Neuronal stem cell (in vitro differentiated cells): ENCODE measurements around the gene C14orf119.

Experiments
- DNase-seq: peaks from one replicate; pipeline ENCODE4 v3.0.0-alpha.2; 2013; ENCODE audit warnings: low spot score
- H2AFZ ChIP-seq: one replicate; pipeline ENCODE4 v1.6.1; 2013; ENCODE audit warnings: mild to moderate bottlenecking, low read length, inconsistent platforms
- H2AK5ac ChIP-seq: 2 replicates; pipeline ENCODE4 v1.6.1; 2013; ENCODE audit warnings: low read depth, mild to moderate bottlenecking, inconsistent platforms, low read length, moderate library complexity, mixed read lengths
- H2BK120ac ChIP-seq: 2 replicates; pipeline ENCODE4 v1.6.1; 2013; ENCODE audit warnings: low read depth, mild to moderate bottlenecking, inconsistent platforms, low read length, moderate library complexity, mixed read lengths
- H2BK12ac ChIP-seq: one replicate; pipeline ENCODE4 v1.6.1; 2013; ENCODE audit warnings: low read length, inconsistent platforms
- H2BK15ac ChIP-seq: 2 replicates; pipeline ENCODE4 v1.6.1; 2013; ENCODE audit warnings: mild to moderate bottlenecking, low read length, inconsistent platforms, mixed read lengths
- H2BK5ac ChIP-seq: one replicate; pipeline ENCODE4 v1.6.1; 2013; ENCODE audit warnings: inconsistent platforms, mild to moderate bottlenecking, low read length, moderate library complexity
- H3K14ac ChIP-seq: one replicate; pipeline ENCODE4 v1.6.1; 2013; ENCODE audit warnings: low read length, inconsistent platforms
- H3K18ac ChIP-seq: 2 replicates; pipeline ENCODE4 v1.6.1; 2013; ENCODE audit warnings: low read length, inconsistent platforms
- H3K23ac ChIP-seq: 2 replicates; pipeline ENCODE4 v1.6.1; 2013; ENCODE audit warnings: low read depth, mild to moderate bottlenecking, mixed read lengths, low read length, inconsistent platforms; ENCODE audit not compliant: poor library complexity
- H3K27ac ChIP-seq: replicated peaks from 3 replicates; pipeline ENCODE4 v1.5.1; 2013; ENCODE audit warnings: low read length, inconsistent platforms
- H3K27me3 ChIP-seq, 3 experiments: 2 replicates each; pipeline ENCODE4 v1.6.1; 2013; ENCODE audit warnings: low read length in 3 of 3, mild to moderate bottlenecking in 2 of 3, inconsistent platforms in 1 of 3, low read depth in 1 of 3, mixed read lengths in 1 of 3, moderate library complexity in 1 of 3; ENCODE audit not compliant: control insufficient read depth in 3 of 3, insufficient read depth in 3 of 3
- H3K36me3 ChIP-seq, 2 donors: replicated peaks in 1 of 2; 2 replicates each; pipeline ENCODE4 v1.6.1; 2013; ENCODE audit warnings: low read length in 2 of 2; ENCODE audit not compliant: control insufficient read depth in 2 of 2, insufficient read depth in 2 of 2
- H3K4ac ChIP-seq: 2 replicates; pipeline ENCODE4 v1.6.1; 2013; ENCODE audit warnings: inconsistent platforms, mild to moderate bottlenecking, low read length, moderate library complexity
- H3K4me1 ChIP-seq, 2 donors: 1 replicate in 1 of 2; 2 replicates in 1 of 2; pipeline ENCODE4 v1.6.1; 2013; ENCODE audit warnings: low read length in 2 of 2, low read depth in 1 of 2; ENCODE audit not compliant: control insufficient read depth in 2 of 2, insufficient read depth in 1 of 2
- H3K4me2 ChIP-seq: one replicate; pipeline ENCODE4 v1.6.1; 2013; ENCODE audit warnings: mild to moderate bottlenecking, low read length, inconsistent platforms; ENCODE audit not compliant: insufficient read depth, poor library complexity, severe bottlenecking
- H3K4me3 ChIP-seq, 2 donors: 2 replicates each; pipeline ENCODE4 v1.5.1; 2013; ENCODE audit warnings: low read length in 2 of 2, mild to moderate bottlenecking in 2 of 2, inconsistent platforms in 1 of 2, moderate library complexity in 1 of 2
- H3K79me1 ChIP-seq: one replicate; pipeline ENCODE4 v1.6.1; 2013; ENCODE audit warnings: low read depth, mild to moderate bottlenecking, inconsistent platforms, low read length, moderate library complexity
- H3K9ac ChIP-seq: one replicate; pipeline ENCODE4 v1.6.1; 2013; ENCODE audit warnings: mild to moderate bottlenecking, low read depth, low read length, inconsistent platforms; ENCODE audit not compliant: poor library complexity
- H3K9me3 ChIP-seq, 2 donors: replicated peaks in 1 of 2; 2 replicates each; pipeline versions ENCODE3 to v1.6.1; 2013; ENCODE audit warnings: low read length in 2 of 2, mild to moderate bottlenecking in 2 of 2, inconsistent platforms in 1 of 2, low read depth in 1 of 2, mixed read lengths in 1 of 2, moderate library complexity in 1 of 2; ENCODE audit not compliant: control insufficient read depth in 2 of 2, insufficient read depth in 1 of 2
- H4K8ac ChIP-seq: one replicate; pipeline ENCODE4 v1.6.1; 2013; ENCODE audit warnings: low read depth, mild to moderate bottlenecking, inconsistent platforms, low read length, moderate library complexity
- H4K91ac ChIP-seq: one replicate; pipeline ENCODE4 v1.6.1; 2013; ENCODE audit warnings: low read length, low read depth, mild to moderate bottlenecking, inconsistent platforms; ENCODE audit not compliant: poor library complexity
- WGBS, 2 donors: extraction: QIAGEN DNeasy Blood & Tissue Kit; methylation state at CpG; one replicate each; pipeline ENCODE4 v1.1.7; 2013; ENCODE audit warnings: missing lambda C conversion rate in 2 of 2, mixed read lengths in 1 of 2; ENCODE audit not compliant: insufficient read length in 2 of 2, insufficient replicate concordance in 1 of 2; ENCODE audit errors: extremely low coverage in 2 of 2; 5-methylcytosine and 5-hydroxymethylcytosine counted together

C14orf119 gene

DNA sequence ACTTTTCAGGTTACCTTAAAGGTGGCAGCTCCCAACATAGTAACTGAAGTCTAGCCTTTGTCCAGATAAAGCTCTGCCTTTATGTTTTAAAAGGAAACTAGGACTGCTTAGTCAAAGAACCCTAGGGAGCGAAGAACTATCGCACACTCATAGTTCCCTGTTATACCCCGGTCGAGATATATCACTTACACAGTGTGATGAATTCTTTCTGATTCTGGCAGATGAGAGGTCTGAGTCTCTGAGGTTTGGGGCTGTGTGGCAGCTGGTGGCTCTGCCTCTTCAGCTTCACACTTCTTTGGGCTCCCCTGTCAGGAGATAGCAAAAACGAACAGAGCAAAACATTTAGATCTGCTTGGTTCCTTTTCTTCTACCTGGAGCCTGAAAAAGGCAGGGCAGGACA, 17.3 kb upstream of the C14orf119 start:
- Histone ChIP-seq H3K27ac (no peak overlapping the region), H3K4me1 (peaks cover 0 to 3% of the 10 kb centered on the region in 2 donors)
- DNase-seq = no peak

GRCh38 chr14:23078692-23079116, 16.6 kb upstream of the C14orf119 start:
- H3K79me1 ChIP-seq = no peaks in the 10 kb centered on the region
- no peak for DNase-seq
- peak overlapping the region; percentile 33 for H3K9ac ChIP-seq
- H2BK15ac ChIP-seq = no peak overlapping the region
- H3K14ac ChIP-seq = no peak overlapping the region
- no peak overlapping the region for H3K4me3 ChIP-seq
- H2AK5ac ChIP-seq = no peak overlapping the region
- H3K27ac ChIP-seq = no peak overlapping the region
- H3K36me3 ChIP-seq = peaks cover 41 to 96% of the 10 kb centered on the region in 2 donors
- no peaks in the 10 kb centered on the region for H3K9me3 ChIP-seq
- no peak overlapping the region for H3K18ac ChIP-seq
- no peak overlapping the region for H3K4me2 ChIP-seq
- H3K23ac ChIP-seq = peak overlapping the region; percentile 87
- H2AFZ ChIP-seq = no peak overlapping the region
- no CpG with 5 or more reads among the region's 2 CpGs for WGBS, 2 donors
- H3K27me3 ChIP-seq = no peaks in the 10 kb centered on the region
- no peak overlapping the region for H2BK120ac ChIP-seq
- H2BK12ac ChIP-seq = no peak overlapping the region
- H4K8ac ChIP-seq = no peak overlapping the region
- no peak overlapping the region for H2BK5ac ChIP-seq
- H3K4ac ChIP-seq = no peak overlapping the region
- no peak overlapping the region for H4K91ac ChIP-seq
- H3K4me1 ChIP-seq = peaks cover 0 to 3% of the 10 kb centered on the region in 2 donors

More for the DNA sequence above, 17.3 kb upstream of the C14orf119 start:
- Histone ChIP-seq H3K14ac (no peak overlapping the region), H3K4ac (no peak overlapping the region), H3K4me2 (no peak overlapping the region), H2BK5ac (no peak overlapping the region), H3K9ac (no peak overlapping the region), H4K91ac (no peak overlapping the region), H2BK12ac (no peak overlapping the region), H3K79me1 (no peaks in the 10 kb centered on the region), H3K23ac (no peak overlapping the region), H2BK15ac (no peak overlapping the region), H3K27me3 (no peaks in the 10 kb centered on the region), H2AFZ (no peak overlapping the region), H3K18ac (no peak overlapping the region), H3K4me3 (no peak overlapping the region), H2AK5ac (no peak overlapping the region), H4K8ac (no peak overlapping the region), H2BK120ac (no peak overlapping the region), H3K36me3 (peaks cover 44 to 93% of the 10 kb centered on the region in 2 donors), H3K9me3 (no peaks in the 10 kb centered on the region)
- no CpG with 5 or more reads among the region's 5 CpGs for WGBS, 2 donors

- H4K8ac ChIP-seq = no peak overlapping the region
- H3K36me3 ChIP-seq = peaks cover 40 to 99% of the 10 kb centered on the region in 2 donors
- H3K14ac ChIP-seq = no peak overlapping the region
- no peak overlapping the region for H3K4me3 ChIP-seq
- no peak overlapping the region for H2BK120ac ChIP-seq
- no peak overlapping the region for H3K27ac ChIP-seq
- WGBS, 2 donors = no CpG with 5 or more reads among the region's 2 CpGs
- no peak overlapping the region for H2AK5ac ChIP-seq
- no peak overlapping the region for H3K4me2 ChIP-seq
- H3K4me1 ChIP-seq = peaks cover 0 to 3% of the 10 kb centered on the region in 2 donors
- no peak overlapping the region for H3K23ac ChIP-seq
- H2AFZ ChIP-seq = no peak overlapping the region
- H4K91ac ChIP-seq = no peak overlapping the region
- H3K18ac ChIP-seq = no peak overlapping the region
- no peak overlapping the region for H2BK5ac ChIP-seq
- H3K9me3 ChIP-seq = no peaks in the 10 kb centered on the region
- no peak overlapping the region for H3K4ac ChIP-seq
- H2BK15ac ChIP-seq = no peak overlapping the region
- no peak overlapping the region for H3K9ac ChIP-seq
- H3K27me3 ChIP-seq = no peaks in the 10 kb centered on the region
- DNase-seq = no peak
- H2BK12ac ChIP-seq = no peak overlapping the region
- H3K79me1 ChIP-seq = no peaks in the 10 kb centered on the region
These were observed 15.6 kb upstream of the C14orf119 start for GRCh38 chr14:23079716-23080115.

DNA sequence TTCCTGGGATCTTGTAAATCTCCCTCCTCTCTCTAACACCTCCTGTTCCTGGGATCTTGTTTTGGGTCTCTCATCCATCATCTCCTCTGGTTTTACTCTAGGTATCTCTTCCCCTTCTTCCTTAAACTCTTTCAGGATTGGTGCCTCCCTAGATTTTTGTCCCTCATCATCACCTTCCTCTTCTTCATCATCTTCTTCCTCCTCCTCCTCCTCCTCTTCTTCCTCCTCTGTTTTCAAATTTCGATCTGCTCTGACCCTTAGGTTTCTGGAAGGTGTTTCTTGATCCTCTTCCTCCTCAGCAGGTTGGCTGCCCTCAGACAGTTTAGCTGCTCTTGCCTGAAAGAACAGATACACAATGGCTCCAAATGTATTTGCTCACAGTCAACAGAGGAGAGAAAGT, 14.8 kb upstream of the C14orf119 start:
- Histone ChIP-seq H2BK5ac (no peak overlapping the region), H3K4me3 (no peak overlapping the region), H2BK12ac (no peak overlapping the region), H4K91ac (no peak overlapping the region), H3K27me3 (no peaks in the 10 kb centered on the region), H3K4ac (no peak overlapping the region), H3K36me3 (peaks cover 41 to 99% of the 10 kb centered on the region in 2 donors), H3K79me1 (no peaks in the 10 kb centered on the region), H2BK15ac (no peak overlapping the region), H3K9me3 (no peaks in the 10 kb centered on the region), H2AFZ (no peak overlapping the region), H4K8ac (no peak overlapping the region), H2AK5ac (no peak overlapping the region), H2BK120ac (no peak overlapping the region), H3K18ac (no peak overlapping the region), H3K23ac (no peak overlapping the region), H3K9ac (no peak overlapping the region), H3K27ac (no peak overlapping the region), H3K4me2 (no peak overlapping the region), H3K4me1 (peaks cover 0 to 3% of the 10 kb centered on the region in 2 donors), H3K14ac (no peak overlapping the region)
- no CpG with 5 or more reads among the region's 1 CpG for WGBS, 2 donors
- no peak for DNase-seq
